Neural progenitor cell (in vitro differentiated cells): ENCODE data around the gene TSEN34.
"Not testable (repeated sequence)": the region's sequence is repeated elsewhere in the genome, so short reads cannot be mapped to it uniquely, and the experiment has no call there.

Experiments
- CTCF ChIP-seq: fragments of 200-600 bp; sonication (generic); IDR thresholded peaks from 2 replicates; pipeline ENCODE4 v1.5.1; 2017; ENCODE audit warnings: antibody characterized with exemption, mild to moderate bottlenecking
- EZH2 ChIP-seq: fragments of 200-600 bp; sonication (generic); IDR thresholded peaks from 2 replicates; pipeline ENCODE4 v1.6.1; 2017; ENCODE audit warnings: antibody characterized with exemption, mild to moderate bottlenecking, moderate library complexity

DNA sequence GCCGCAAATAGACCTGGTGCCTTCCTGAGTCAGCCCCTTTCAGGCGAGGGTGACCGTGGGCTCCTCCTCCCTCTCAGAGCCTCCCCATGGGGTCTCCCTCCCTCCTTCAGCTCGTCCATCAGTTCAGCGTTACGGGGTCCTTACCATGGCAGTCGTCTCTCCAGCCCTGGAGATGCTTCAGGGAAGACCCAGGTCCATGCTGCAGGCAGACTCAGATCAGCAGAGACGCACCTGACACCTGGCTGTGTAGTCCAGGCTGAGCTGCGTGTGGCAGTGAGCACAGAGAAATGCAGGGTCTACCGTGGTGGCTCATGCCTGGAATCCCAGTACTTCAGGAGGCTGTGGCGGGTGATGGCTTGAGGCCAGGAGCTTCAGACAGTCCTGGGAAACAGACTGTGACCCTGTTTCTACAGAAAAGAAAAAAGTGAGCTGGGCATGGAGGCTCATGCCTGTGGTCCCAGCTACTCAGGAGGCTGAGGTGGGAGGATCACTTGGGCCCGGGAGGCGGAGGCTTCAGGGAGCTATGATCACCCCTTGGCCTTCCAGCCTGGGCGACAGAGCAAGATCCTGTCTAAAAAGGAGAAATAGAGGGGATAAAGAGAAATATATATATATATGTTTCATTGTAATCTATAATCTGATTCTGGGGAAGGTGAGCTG, 32.3 kb downstream of the TSEN34 start:
- not testable (repeated sequence) for TF ChIP-seq CTCF, EZH2
